Esophagus squamous epithelium (tissue), 5 donors: ENCODE measurements around the gene EMC6. TPM values are rescaled to one million over a fixed set of nuclear protein-coding genes. Genes with fewer than 3 reads are reported as not detected.

Experiments
- DNase-seq: peaks from one replicate; lab custom pipeline; 2025; lab: John Stamatoyannopoulos, UW
- H3K27ac ChIP-seq, 4 donors: fragments of 200-600 bp; sonication (generic); one replicate each; pipeline ENCODE4 v1.5.1; 2016 to 2019; ENCODE audit warnings: mild to moderate bottlenecking in 1 of 4
- H3K27me3 ChIP-seq, 4 donors: fragments of 200-600 bp; sonication (generic); 1 replicate in 3 of 4; 2 replicates in 1 of 4; pipeline versions ENCODE4 v1.5.1 to v1.6.0; 2017 to 2021; ENCODE audit warnings: antibody characterized with exemption in 1 of 4
- H3K36me3 ChIP-seq, 3 donors: fragments of 200-600 bp; sonication (generic); one replicate each; pipeline ENCODE4 v1.5.1; 2016 to 2019
- H3K4me1 ChIP-seq, 3 donors: fragments of 200-600 bp; sonication (generic); one replicate each; pipeline ENCODE4 v1.5.1; 2017 to 2019
- H3K4me3 ChIP-seq, 4 donors: fragments of 200-600 bp; sonication (generic); 1 replicate in 3 of 4; 2 replicates in 1 of 4; pipeline ENCODE4 v1.5.1; 2016 to 2019; ENCODE audit warnings: mild to moderate bottlenecking in 2 of 4, moderate library complexity in 1 of 4
- H3K9me3 ChIP-seq, 3 donors: fragments of 200-600 bp; sonication (generic); one replicate each; pipeline ENCODE4 v1.5.1; 2016 to 2019
- CTCF ChIP-seq, 6 experiments: fragments of 450-650 bp in 4 of 6; fragments of 200-600 bp in 2 of 6; sonication (generic) in 2 of 6; IDR thresholded peaks; one replicate each; pipeline ENCODE4 v1.5.1; 2016 to 2019; ENCODE audit warnings: antibody characterized with exemption in 6 of 6, mild to moderate bottlenecking in 4 of 6, moderate library complexity in 4 of 6
- POLR2A ChIP-seq, 4 donors: fragments of 450-650 bp; IDR thresholded peaks; one replicate each; pipeline ENCODE4 v1.6.1; 2017; ENCODE audit warnings: antibody characterized with exemption in 4 of 4, mild to moderate bottlenecking in 4 of 4, moderate library complexity in 3 of 4
- WGBS, 2 donors: methylation state at CpG; one replicate each; pipeline ENCODE4 v1.1.5; 2018; 5-methylcytosine and 5-hydroxymethylcytosine counted together
- intact Hi-C: fragments of 100-400 bp; cut with DNase I; formaldehyde crosslinking; loops from one replicate; pipeline ENCODE4 v1.15.0; 2022
- total RNA-seq, 4 donors: library from RNA; depleted of rRNA; stranded (reverse); fragments of >200 nt; gene quantifications; one replicate each; pipeline ENCODE4 v1.1.0, GENCODE V29; 2016
- donor health status: DM: yes; HTN: yes; CAD: no.

EMC6 gene
- total RNA-seq, 4 donors from 2014 or later = 14.5 to 26.3 (median 19.0) TPM

DNA sequence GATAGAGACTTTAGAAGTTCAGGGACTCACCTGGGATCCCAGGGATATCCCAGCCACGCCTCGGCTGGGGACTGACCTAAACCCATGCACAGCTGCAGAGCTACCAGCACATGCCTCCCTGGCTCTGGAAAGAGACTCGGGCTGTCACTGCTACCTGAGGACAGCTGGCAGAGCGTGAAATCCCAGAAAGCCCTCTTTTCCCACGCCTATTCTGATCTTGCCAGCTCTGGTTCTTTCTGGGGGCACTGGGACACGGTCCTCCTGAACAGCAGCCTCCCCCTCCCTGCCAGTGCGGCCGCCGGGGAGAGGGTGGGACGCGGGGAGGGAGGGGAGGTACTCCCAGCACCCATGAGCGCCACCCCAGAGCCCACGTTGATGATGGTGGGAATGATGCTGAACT, 16.6 kb downstream of the EMC6 start:
- H3K27ac ChIP-seq = no peak overlapping the region
- H3K4me1 ChIP-seq = peaks cover 0 to 12% (median 0%) of the 10 kb centered on the region in 3 donors
- H3K9me3 ChIP-seq = no peaks in the 10 kb centered on the region
- DNase-seq = no peak
- H3K36me3 ChIP-seq = no peaks in the 10 kb centered on the region
- no peak overlapping the region for H3K4me3 ChIP-seq
- 17 to 22% methylated on average over 1 to 5 of the region's 13 CpGs for WGBS, 2 donors
- peaks cover 0 to 49% (median 0%) of the 10 kb centered on the region in 4 donors for H3K27me3 ChIP-seq
- intact Hi-C loops = no loop called here
- TF ChIP-seq POLR2A (IDR thresholded peaks at IDR 0.05) = no peak
- TF ChIP-seq CTCF (IDR thresholded peaks at IDR 0.05) = no peak

DNA sequence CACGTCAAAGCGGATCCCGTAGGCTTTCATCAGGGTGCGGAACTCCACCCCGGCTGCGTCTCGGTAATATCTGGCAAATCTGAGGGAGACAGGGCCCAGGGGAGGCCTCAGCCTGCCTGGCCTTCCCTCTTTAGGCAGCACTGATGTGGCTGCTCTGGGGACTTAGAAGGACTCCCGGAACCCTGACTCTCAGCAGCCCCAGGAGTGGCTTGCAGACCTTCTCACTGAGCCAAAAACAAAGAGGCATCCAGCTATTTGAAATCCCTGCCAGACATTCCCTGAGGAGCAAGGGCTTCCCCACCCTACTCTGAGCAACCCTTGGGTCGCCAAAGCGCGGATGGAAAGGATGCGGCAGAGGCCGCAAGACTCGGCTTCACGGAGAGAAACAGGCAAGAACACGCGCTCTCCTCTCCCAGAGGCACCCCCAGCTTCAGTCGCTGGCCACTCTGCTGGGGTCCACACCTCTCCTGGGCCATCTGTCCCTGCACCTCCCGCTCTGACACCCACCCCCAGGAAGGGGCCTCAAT, 19.5 kb downstream of the EMC6 start:
- H3K4me1 ChIP-seq = peaks cover 0 to 8% (median 0%) of the 10 kb centered on the region in 3 donors
- H3K4me3 ChIP-seq = no peak overlapping the region
- H3K9me3 ChIP-seq = no peaks in the 10 kb centered on the region
- no peak overlapping the region for H3K27ac ChIP-seq
- TF ChIP-seq CTCF (IDR thresholded peaks at IDR 0.05) = no peak
- TF ChIP-seq POLR2A (IDR thresholded peaks at IDR 0.05) = no peak
- no peak for DNase-seq
- peaks cover 0 to 55% (median 0%) of the 10 kb centered on the region in 4 donors for H3K27me3 ChIP-seq
- H3K36me3 ChIP-seq = no peaks in the 10 kb centered on the region
- intact Hi-C loops = no loop called here
- WGBS, 2 donors = 70% methylated on average over 2 of the region's 19 CpGs; no CpG with 5 or more reads in 1 of the 2 donors

GRCh38 chr17:3688852-3689261, 20.2 kb downstream of the EMC6 start:
- no peak overlapping the region for H3K27ac ChIP-seq
- WGBS, 2 donors = 50 to 75% methylated on average over 1 to 5 of the region's 14 CpGs
- H3K27me3 ChIP-seq = peaks cover 0 to 55% (median 0%) of the 10 kb centered on the region in 4 donors
- intact Hi-C loops = no loop called here
- H3K4me3 ChIP-seq = no peak overlapping the region
- no peaks in the 10 kb centered on the region for H3K36me3 ChIP-seq
- TF ChIP-seq POLR2A (IDR thresholded peaks at IDR 0.05) (no peak), CTCF (IDR thresholded peaks at IDR 0.05) (no peak)
- H3K4me1 ChIP-seq = peaks cover 0 to 6% (median 0%) of the 10 kb centered on the region in 3 donors
- no peak for DNase-seq
- no peaks in the 10 kb centered on the region for H3K9me3 ChIP-seq

GRCh38 chr17:3689262-3690093, 20.9 kb downstream of the EMC6 start:
- H3K27me3 ChIP-seq = peaks cover 0 to 55% (median 0%) of the 10 kb centered on the region in 4 donors
- no peak for TF ChIP-seq CTCF (IDR thresholded peaks at IDR 0.05)
- TF ChIP-seq POLR2A (IDR thresholded peaks at IDR 0.05) = no peak
- intact Hi-C loops = no loop called here

More at GRCh38 chr17:3689262-3690093, 20.9 kb downstream of the EMC6 start:
- no peak for DNase-seq
- no peak overlapping the region for H3K27ac ChIP-seq
- no peaks in the 10 kb centered on the region for H3K36me3 ChIP-seq
- peaks cover 0 to 7% (median 0%) of the 10 kb centered on the region in 3 donors for H3K4me1 ChIP-seq
- no peaks in the 10 kb centered on the region for H3K9me3 ChIP-seq
- WGBS, 2 donors = 71 to 86% methylated on average over 4 to 22 of the region's 44 CpGs
- no peak overlapping the region for H3K4me3 ChIP-seq
